ENCODE data around the gene GORASP1. TPM values are rescaled to one million over a fixed set of nuclear protein-coding genes. Genes with fewer than 3 reads are reported as not detected.
A peak's percentile ranks its signal among the peaks of the same experiment; 100 is the strongest.

GORASP1 gene
- total RNA-seq, 1 experiment from 2014 or later, result 58.6 TPM

DNA sequence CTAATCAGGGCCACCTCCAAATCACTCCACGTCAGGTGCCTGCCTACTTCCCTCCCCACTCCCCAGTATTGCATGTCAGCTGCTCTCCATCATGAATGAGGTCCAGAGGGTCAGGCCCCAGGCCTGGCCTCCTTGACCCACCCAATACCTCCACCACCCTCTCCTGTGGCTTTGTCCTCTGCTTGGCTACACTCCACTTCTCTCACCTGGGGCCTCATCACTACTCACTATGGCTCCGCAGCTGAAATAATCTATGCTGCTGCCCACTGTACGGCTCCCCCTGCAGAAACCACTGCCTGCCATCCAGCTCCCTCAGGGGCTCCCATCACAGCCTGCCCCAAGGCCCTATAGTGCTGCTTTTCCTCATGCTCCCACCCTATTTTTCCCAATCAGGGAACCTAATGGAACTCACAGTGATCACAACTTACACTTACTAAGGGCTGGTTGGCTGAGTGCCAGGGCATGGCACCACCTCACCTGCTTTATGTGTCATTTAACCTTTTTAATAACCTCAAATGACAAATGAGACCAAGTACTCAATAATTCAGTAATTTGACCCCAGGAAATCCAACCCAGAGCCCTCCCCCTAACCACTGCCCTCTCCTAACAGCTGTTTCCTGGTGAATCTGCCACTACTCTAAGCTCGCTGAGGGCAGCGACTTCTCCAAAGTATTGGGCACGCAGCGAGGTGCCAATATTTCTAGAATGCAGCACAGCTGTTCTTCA is 2.3 kb downstream of the GORASP1 start:
- Mint-ChIP-seq H3K27me3 (ENCODE audit: unreplicated experiment) (no peaks in the 10 kb centered on the region), H3K27ac (ENCODE audit: unreplicated experiment) (peak overlapping the region; percentile 83), H3K4me3 (ENCODE audit: low read depth, unreplicated experiment) (peak overlapping the region; percentile 92), H3K9me3 (ENCODE audit: low read depth, unreplicated experiment) (no peaks in the 10 kb centered on the region), H3K4me1 (ENCODE audit: low read depth, unreplicated experiment) (peaks cover 52% of the 10 kb centered on the region), H3K36me3 (ENCODE audit: insufficient read depth, unreplicated experiment) (peaks cover 50% of the 10 kb centered on the region)
- BruUV-seq (replicated peaks), result no TSS peak
- DNase-seq, result peak; percentile 37
- TF ChIP-seq, protein P1, sequence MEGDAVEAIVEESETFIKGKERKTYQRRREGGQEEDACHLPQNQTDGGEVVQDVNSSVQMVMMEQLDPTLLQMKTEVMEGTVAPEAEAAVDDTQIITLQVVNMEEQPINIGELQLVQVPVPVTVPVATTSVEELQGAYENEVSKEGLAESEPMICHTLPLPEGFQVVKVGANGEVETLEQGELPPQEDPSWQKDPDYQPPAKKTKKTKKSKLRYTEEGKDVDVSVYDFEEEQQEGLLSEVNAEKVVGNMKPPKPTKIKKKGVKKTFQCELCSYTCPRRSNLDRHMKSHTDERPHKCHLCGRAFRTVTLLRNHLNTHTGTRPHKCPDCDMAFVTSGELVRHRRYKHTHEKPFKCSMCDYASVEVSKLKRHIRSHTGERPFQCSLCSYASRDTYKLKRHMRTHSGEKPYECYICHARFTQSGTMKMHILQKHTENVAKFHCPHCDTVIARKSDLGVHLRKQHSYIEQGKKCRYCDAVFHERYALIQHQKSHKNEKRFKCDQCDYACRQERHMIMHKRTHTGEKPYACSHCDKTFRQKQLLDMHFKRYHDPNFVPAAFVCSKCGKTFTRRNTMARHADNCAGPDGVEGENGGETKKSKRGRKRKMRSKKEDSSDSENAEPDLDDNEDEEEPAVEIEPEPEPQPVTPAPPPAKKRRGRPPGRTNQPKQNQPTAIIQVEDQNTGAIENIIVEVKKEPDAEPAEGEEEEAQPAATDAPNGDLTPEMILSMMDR (IDR thresholded peaks at IDR 0.05; ENCODE audit: unreplicated experiment), result no peak
- intact Hi-C loops (cut with micrococcal nuclease; ENCODE audit: unreplicated experiment), result no loop called here
- CTCF ChIA-PET, result interaction anchor here (1.6 to 1.7 kb wide), 2 partner anchors 11 to 21 kb away, joined by 4 to 5 read pairs; no protein-coding TSS in a partner anchor

DNA sequence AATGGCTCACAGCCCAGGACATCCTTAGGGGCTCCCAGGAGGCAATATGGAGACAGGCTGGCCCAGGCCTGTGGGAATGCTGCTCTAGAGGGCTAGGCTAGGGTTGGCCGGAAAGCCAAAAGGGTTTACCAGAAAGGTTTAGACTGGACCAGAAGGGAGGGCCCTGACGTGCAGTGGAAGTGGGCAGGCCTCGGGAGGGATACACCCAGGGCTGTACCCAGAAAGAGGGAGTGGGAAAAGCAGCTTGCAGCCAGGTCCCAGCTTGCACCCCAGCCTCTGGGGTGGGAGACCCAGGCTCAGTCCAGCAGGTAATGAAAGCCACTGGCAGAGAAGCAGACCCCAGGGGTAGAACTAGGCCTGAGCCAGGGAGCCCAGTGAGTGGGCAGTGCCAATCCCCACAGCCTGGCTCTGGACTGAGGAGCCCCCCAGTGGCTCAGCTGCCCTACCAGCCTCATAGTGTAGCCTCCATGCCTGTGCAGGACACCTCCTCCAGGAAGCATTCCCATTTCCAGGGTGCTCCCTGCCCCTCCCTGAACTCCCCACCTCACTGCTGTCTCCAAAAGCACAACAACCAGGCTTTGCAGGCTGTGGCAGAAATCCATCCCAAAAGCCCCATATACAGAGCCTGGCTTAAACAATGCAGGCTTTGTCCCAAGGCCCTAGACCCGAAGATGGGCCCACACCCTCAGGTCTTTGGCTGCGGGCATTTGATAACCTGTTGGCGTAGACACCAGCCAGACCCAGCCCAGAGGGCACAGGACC is 3.5 kb downstream of the GORASP1 start:
- no peak overlapping the region for H3K4me3 Mint-ChIP-seq (ENCODE audit: low read depth, unreplicated experiment)
- DNase-seq, result no peak
- H3K36me3 Mint-ChIP-seq (ENCODE audit: insufficient read depth, unreplicated experiment), result peaks cover 57% of the 10 kb centered on the region
- BruUV-seq (replicated peaks), result no TSS peak
- intact Hi-C loops (cut with micrococcal nuclease; ENCODE audit: unreplicated experiment), result no loop called here
- no peaks in the 10 kb centered on the region for H3K27me3 Mint-ChIP-seq (ENCODE audit: unreplicated experiment)
- H3K4me1 Mint-ChIP-seq (ENCODE audit: low read depth, unreplicated experiment), result peaks cover 51% of the 10 kb centered on the region
- TF ChIP-seq, protein P1 (IDR thresholded peaks at IDR 0.05; ENCODE audit: unreplicated experiment), result no peak
- H3K27ac Mint-ChIP-seq (ENCODE audit: unreplicated experiment), result no peak overlapping the region
- no peaks in the 10 kb centered on the region for H3K9me3 Mint-ChIP-seq (ENCODE audit: low read depth, unreplicated experiment)
- CTCF ChIA-PET, result no interaction called here

DNA sequence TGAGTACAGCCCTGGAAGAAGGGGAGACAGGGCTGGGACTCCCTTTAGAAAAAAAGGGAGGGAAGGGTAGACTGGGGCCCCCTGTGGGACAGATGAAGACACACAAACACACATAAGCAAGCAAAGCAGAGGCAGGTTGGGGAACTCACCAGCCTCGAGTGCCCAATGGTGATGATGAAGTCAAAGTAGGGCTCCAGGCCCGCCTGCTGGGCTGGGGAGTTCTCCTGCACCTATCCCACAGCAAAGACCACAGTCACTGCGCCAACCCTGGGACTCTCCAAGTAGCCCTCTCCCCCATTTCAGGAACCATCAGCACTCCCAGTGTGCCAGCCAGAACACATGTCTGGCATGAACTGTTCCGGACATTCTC is 4.1 kb downstream of the GORASP1 start:
- no TSS peak for BruUV-seq (replicated peaks)
- no peak overlapping the region for H3K27ac Mint-ChIP-seq (ENCODE audit: unreplicated experiment)
- CTCF ChIA-PET, result no interaction called here
- intact Hi-C loops (cut with micrococcal nuclease; ENCODE audit: unreplicated experiment), result no loop called here
- TF ChIP-seq, protein P1 (IDR thresholded peaks at IDR 0.05; ENCODE audit: unreplicated experiment), result no peak
- no peak for DNase-seq
- H3K36me3 Mint-ChIP-seq (ENCODE audit: insufficient read depth, unreplicated experiment), result peaks cover 54% of the 10 kb centered on the region
- no peaks in the 10 kb centered on the region for H3K9me3 Mint-ChIP-seq (ENCODE audit: low read depth, unreplicated experiment)
- H3K4me3 Mint-ChIP-seq (ENCODE audit: low read depth, unreplicated experiment), result no peak overlapping the region
- H3K4me1 Mint-ChIP-seq (ENCODE audit: low read depth, unreplicated experiment), result peaks cover 44% of the 10 kb centered on the region
- H3K27me3 Mint-ChIP-seq (ENCODE audit: unreplicated experiment), result no peaks in the 10 kb centered on the region

DNA sequence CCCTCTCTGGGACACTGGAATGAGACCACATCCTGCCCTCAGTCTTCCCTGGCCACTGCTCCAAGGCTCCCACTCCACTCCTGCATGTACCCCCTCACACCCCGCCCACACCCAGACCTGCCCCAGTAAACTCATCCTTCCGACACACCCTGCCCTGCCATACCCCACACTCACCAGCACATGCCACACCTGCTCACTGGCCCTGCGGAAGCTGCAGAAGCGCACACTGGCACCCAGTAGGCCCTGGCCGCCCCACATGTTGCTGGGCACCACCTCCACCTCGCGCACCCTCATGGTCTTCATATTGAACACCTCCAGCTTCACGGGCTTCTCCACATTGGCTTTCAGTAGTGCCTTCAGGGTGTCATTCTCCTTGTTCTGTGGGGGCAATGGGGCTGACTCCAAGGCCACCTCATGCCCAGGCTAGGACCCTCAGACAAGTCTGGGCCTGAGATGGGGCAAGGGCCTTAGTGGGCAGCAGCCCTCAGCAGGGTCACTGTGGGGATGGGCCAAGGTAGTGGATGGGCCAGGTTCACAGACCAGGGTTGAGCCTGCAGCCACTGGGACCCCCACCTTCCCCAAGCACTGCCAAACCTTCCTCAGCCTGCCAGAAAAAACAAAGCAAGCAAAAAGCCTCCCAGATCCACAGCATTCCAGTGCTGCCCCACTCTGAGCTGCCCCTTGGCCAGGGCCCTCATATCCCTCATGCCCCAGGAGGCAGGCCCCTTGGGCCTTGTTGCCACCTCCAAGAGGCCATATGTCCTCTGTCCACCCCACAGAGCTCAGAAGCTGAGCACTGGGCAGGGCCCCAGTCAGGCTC is 4.7 kb downstream of the GORASP1 start:
- CTCF ChIA-PET, result no interaction called here
- no peak overlapping the region for H3K27ac Mint-ChIP-seq (ENCODE audit: unreplicated experiment)
- TF ChIP-seq, protein P1 (IDR thresholded peaks at IDR 0.05; ENCODE audit: unreplicated experiment), result no peak

More for the DNA sequence above, 4.7 kb downstream of the GORASP1 start:
- Mint-ChIP-seq H3K4me3 (ENCODE audit: low read depth, unreplicated experiment) (no peak overlapping the region), H3K4me1 (ENCODE audit: low read depth, unreplicated experiment) (peaks cover 40% of the 10 kb centered on the region), H3K9me3 (ENCODE audit: low read depth, unreplicated experiment) (no peaks in the 10 kb centered on the region), H3K36me3 (ENCODE audit: insufficient read depth, unreplicated experiment) (peaks cover 48% of the 10 kb centered on the region), H3K27me3 (ENCODE audit: unreplicated experiment) (no peaks in the 10 kb centered on the region)
- intact Hi-C loops (cut with micrococcal nuclease; ENCODE audit: unreplicated experiment), result no loop called here
- BruUV-seq (replicated peaks), result no TSS peak
- DNase-seq, result no peak
